22Rv1 (cell line): ENCODE measurements around the gene POC1B.

Source experiments
- ZFX ChIP-seq: fragments of 450-650 bp; IDR thresholded peaks from 2 replicates; pipeline ENCODE4 v1.6.1; 2017; ENCODE audit warnings: antibody characterized with exemption, borderline replicate concordance
- TF ChIP-seq, protein P1 (sequence below): fragments of 450-650 bp; IDR thresholded peaks from 2 replicates; pipeline ENCODE4 v1.5.1; 2017; ENCODE audit warnings: mild to moderate bottlenecking

- TF ChIP-seq, protein P1, sequence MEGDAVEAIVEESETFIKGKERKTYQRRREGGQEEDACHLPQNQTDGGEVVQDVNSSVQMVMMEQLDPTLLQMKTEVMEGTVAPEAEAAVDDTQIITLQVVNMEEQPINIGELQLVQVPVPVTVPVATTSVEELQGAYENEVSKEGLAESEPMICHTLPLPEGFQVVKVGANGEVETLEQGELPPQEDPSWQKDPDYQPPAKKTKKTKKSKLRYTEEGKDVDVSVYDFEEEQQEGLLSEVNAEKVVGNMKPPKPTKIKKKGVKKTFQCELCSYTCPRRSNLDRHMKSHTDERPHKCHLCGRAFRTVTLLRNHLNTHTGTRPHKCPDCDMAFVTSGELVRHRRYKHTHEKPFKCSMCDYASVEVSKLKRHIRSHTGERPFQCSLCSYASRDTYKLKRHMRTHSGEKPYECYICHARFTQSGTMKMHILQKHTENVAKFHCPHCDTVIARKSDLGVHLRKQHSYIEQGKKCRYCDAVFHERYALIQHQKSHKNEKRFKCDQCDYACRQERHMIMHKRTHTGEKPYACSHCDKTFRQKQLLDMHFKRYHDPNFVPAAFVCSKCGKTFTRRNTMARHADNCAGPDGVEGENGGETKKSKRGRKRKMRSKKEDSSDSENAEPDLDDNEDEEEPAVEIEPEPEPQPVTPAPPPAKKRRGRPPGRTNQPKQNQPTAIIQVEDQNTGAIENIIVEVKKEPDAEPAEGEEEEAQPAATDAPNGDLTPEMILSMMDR: no peak
- TF ChIP-seq ZFX: no peak
Observed at GRCh38 chr12:89501793-89502192, 24.1 kb downstream of the POC1B start.
